Measurements from ENCODE around the gene ANXA2R.
A peak's percentile ranks its signal among the peaks of the same experiment; 100 is the strongest.
"Not testable (repeated sequence)": the region's sequence is repeated elsewhere in the genome, so short reads cannot be mapped to it uniquely, and the experiment has no call there.

ANXA2R gene

DNA sequence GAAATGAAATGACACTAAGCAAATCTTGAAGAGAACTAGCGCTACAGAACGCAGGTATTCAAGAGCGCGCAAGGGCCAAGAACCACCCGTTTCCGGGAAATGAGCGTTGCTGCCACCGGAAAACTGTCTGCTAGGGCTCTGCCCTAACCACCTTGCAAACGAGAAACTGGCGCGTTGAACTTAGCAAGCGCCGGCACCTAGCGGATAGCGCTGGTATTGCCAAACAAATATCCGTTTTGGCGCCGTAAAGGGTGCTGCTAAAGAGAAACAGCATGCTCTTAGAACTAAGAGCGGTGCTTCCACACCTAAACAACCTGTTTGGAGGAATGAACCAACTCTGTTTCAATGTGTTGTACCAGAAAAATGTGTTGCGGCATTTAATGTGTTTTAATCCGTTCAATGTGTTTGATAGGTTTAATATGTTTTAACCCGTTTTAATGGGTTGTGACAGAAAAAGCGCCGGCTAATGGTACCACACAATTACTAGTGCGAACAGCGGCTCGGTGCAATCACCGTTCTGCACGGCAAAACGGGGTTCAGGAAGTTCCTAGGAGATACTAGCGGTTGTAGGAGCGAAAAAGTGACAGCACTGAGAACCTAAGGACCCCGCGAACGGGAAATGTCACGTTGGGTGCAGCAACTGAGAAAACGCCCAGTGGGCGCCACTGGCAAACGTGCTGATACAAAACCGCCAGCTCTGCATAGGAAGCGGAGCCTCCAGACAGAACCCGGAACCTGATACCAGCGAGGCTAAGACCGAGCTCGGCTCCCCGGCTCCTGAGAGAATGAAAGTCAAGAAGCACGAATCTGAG is at the start of gene ANXA2R:
Gene ANXA2R, minus strand, starts transcription at position 33 of the 812 bp plus-strand sequence. CDS start 273 bp downstream, outside the sequence.
- DNase-seq (ENCODE audit: low read depth), result peak; percentile 82

- DNase-seq (ENCODE audit: low read depth), result not testable (repeated sequence)
Measured at GRCh38 chr5:43086118-43086908, 46.2 kb upstream of the ANXA2R start.

- DNase-seq (ENCODE audit: low read depth), result no peak
Measured at GRCh38 chr5:43085453-43085852, 45.3 kb upstream of the ANXA2R start.

DNA sequence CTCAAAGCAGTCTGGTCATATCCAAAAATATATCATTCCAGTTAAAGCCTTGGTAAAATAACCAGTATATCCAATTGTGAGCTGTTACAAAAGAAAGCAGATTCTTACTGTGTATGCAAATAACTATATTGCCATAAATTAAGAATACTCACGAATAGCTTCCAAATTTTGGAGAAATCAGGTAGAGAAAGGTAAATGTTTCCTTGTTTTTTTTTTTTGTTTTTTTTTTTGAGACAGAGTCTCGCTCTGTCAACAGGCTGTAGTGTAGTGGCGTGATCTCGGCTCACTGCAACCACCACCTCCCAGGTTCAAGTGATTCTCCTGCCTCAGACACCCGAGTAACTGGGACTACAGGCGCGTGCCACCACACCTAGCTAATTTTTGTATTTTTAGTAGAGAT is 44.3 kb upstream of the ANXA2R start:
- DNase-seq (ENCODE audit: low read depth), result not testable (repeated sequence)

- DNase-seq (ENCODE audit: low read depth), result not testable (repeated sequence)
Measured at GRCh38 chr5:43081345-43081744, 41.2 kb upstream of the ANXA2R start.

- no peak for DNase-seq (ENCODE audit: low read depth)
Measured at GRCh38 chr5:43078956-43079355, 38.8 kb upstream of the ANXA2R start.

DNA sequence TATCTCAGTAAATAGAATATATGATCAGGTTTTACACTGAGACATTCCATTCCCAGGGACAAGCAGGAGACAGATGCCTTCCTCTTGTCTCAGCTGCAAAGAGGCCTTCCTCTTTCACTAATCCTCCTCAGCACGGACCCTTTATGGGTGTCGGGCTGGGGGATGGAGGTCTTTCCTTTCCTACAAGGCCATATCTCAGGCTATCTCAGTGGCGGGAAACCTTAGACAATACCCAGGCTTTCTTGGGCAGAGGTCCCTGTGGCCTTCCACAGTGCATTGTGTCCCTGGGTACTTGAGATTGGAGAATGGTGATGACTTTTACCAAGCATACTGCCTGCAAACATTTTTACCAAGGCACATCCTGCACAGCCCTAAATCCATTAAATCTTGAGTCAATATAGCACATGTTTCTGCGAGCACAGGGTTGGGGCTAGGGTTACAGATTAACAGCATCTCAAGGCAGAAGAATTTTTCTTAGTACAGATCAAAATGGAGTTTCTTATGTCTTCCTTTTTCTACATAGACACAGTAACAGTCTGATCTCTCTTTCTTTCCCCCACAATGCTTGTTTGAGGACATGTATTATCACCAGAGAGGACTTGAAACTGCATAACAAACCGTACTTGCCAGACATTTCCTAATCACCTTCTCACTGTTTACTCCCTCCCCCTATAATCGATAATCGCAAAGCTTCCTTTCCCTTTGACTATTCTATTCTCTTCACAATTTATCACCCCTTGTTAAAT is 37.5 kb upstream of the ANXA2R start:
- DNase-seq (ENCODE audit: low read depth), result not testable (repeated sequence)

GRCh38 chr5:43075319-43076293 is 35.5 kb upstream of the ANXA2R start:
- DNase-seq (ENCODE audit: low read depth), result no peak

GRCh38 chr5:43074987-43075318 is 34.8 kb upstream of the ANXA2R start:
- no peak for DNase-seq (ENCODE audit: low read depth)

DNA sequence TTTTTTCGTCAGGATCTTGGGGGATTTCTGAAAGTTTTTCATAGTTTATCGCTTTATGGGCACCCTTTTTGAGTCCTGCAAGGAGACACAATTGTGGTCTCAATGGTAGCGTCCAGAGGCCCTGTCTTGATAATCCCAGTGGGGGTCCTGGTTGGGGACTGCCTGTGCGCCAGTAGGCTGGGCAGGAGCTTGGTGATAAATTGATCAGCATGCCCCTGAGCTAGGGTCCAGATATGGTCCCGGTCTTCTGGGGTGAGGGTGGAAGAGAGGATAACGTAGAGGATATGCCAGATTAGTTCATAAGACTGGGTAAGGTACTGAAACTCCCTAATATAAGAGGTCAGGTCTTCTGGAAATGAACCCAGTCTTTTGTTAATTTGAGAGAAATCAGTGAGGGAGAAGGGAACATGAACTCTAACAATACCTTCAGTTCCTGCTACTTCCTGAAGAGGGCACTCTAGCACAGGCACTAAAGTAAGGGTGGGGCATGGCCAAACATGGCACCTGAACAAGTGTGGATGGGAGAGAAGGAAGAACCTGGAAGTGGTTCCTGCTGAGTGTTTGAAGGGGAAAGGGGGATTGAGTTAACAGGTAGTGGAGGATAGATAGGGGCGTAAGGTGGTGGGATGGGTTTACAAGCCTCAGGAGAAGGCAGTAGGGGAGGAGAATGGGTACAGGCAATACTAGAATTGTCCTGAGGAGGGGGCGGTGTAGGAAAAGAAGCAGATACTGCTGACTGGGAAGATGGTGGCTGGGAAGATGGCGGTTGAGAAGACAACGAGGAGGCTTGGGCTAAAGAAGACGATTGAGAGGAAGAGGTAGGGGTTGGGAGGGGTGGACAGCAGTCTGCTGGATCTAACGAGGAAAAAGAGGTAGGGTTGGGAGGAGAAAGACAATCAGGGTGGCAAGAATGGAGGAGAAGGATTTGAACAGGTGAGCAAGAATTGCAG is 33.8 kb upstream of the ANXA2R start:
- no peak for DNase-seq (ENCODE audit: low read depth)

DNA sequence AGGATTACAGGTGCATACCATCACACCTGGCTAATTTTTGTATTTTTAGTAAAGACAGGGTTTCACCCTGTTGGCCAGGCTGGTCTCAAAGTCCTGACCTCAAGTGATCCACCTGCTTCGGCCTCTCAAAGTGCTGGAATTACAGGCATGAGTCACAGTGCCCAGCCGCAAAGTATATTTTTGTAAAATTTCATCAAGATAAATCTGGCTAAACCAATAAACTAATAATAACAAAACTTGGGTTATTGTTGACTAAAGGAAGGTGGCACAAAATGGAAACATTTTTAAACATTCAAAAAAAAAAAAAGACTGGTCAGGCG is 29.2 kb upstream of the ANXA2R start:
- not testable (repeated sequence) for DNase-seq (ENCODE audit: low read depth)

GRCh38 chr5:43068037-43068436 is 27.9 kb upstream of the ANXA2R start:
- no peak for DNase-seq (ENCODE audit: low read depth)

DNA sequence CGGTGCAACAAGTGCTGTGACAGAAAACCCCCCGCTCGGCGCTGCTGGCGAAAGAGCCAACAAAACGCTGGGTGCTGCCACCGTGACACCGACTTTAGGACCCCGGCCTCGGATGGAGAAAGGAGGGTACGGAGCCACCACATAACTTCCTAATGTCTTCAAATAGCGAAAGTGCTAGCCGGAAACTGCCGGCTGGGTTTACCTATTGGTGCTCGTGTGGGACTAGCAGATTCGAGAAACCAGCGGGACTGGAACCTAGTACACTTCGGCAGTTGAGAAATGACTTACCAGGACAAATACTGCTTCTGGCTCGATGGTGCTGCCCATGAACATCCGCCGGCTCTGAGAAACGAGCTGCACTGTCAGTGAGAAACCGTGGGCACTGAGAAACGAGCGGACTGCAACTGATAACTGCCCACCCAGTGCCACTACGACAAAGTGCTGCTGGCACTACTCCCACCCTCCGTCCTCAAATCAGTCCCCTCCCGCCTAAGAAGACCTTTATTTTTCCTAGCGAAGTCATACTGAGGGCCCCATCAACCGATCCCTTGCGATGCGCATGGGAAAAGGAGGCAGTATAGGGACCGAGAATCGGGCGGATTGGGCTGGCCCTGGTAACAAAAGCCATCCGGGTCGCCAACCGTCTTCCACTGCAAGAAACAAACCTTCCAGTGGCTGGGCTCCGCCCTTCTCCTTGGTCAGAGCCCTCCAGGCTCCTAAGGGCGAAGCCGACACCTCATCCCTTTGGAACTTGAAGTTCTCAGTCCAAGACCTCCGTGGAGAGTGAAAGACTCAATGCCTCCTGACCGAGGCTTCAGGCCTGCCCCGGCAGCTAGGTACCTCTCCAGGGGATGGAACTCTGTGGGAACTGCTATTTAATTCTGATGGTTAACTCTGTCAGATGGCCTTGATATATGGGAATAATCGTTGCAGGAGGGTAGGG is 27.0 kb upstream of the ANXA2R start:
- DNase-seq (ENCODE audit: low read depth), result peak; percentile 74

DNA sequence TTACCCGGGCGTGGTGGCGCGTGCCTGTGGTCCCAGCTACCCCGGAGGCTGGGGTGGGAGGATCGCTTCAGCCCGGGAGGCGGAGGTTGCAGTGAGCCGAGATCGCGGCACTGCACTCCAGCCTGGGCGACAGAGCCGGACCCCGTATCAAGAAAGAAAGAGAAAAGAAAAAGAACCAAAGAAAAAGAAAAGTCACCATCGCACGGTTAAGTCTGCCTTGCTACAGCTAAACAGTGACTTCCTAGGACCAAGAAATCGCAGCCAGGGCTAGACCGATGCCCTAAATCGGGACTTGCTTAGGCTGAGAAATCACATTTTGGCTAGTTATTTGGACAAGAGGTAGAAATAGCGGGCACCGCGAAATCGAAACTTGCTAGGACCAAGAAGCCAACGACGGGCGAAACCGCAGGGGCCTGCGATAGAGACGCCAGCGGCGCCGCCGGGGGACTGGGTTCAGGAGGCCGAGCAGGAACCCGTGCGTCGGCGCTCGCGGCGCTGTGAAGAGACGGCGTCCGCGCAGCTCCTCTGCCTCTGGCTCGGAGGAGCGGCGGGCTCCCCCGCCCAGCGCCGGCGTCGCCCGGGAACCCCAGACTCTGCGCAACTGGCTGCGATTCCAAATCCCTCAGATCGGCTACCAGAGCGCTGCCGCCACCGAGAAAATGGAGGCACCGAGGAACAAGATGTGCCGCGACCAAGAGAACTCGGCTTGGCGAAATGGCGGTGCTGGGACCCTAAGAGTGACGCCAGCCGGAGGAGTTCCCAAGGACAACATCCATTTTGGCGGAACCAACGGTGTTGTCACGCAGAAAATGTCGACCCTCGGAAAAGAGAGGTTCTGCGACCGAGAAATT is 26.1 kb upstream of the ANXA2R start:
- DNase-seq (ENCODE audit: low read depth), result peak; percentile 61

GRCh38 chr5:43065387-43065947 is 25.3 kb upstream of the ANXA2R start:
- DNase-seq (ENCODE audit: low read depth), result no peak

DNA sequence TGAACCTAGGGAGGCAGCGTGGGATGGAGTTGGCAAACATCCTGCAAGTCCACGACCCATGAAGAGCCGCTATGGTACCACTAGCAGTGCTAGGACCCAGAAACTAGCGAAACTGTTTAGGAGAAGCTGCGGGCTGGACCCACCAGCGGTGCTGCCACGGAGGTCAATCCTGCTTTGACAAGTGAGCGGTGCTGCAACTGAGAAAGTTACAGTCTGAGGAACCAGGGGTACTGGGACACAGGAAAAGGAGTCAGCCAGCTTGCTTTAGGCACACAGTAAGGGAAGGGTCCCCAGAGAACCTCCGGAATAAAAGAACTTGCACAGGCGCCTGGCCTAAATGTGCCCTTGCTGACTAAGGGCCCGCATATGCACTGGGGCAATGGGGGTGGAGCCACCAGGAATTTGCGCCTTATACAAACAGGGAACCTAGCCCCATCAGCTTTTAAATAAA is 23.6 kb upstream of the ANXA2R start:
- no peak for DNase-seq (ENCODE audit: low read depth)

DNA sequence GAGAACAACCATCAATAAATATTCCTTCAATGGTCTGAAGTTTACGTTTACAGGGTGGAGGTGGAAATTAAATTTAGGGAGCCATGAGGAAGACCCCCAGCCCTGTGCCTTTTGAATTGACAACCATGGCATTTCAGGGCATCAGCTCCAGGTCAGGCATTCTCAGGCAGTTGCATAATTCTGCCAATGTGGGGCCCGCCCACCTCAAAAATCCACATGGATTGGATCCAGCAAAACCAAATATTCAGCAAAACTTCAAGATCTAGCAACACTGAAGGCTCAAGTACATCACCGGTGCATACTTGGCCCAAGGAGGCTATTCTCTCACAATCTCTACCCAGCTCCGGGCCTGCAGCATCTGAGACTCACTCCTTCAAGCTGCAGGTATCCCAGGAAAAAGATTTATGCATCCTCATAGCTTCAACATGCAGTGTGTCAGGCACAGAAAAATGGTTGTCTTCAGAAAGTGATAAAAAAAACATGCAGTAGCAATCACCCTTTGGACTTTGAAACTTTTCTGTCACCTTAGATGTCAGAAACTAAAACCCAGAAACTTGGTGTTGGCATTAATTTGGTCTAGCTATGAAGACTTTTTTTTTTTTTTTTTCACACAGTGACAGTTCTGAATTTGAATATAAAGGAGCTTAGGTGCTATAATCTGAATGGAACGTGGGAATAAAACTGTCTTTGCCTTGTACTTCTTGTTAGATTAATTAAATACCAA is 21.4 kb upstream of the ANXA2R start:
- DNase-seq (ENCODE audit: low read depth), result no peak

All from stimulated activated CD8-positive, alpha-beta memory T cell treated with anti-CD3 and anti-CD28 coated beads, Interleukin-12 subunit alpha, Interleukin-12 subunit beta, amount 100 ng/mL, for 4 hours (primary cell).